Skeletal muscle tissue (tissue), 4 donors: Measurements from ENCODE around the gene RPGRIP1L. TPM values are rescaled to one million over a fixed set of nuclear protein-coding genes. Genes with fewer than 3 reads are reported as not detected.
A peak's percentile ranks its signal among the peaks of the same experiment; 100 is the strongest.

ENCODE experiments used
- H3K27ac ChIP-seq: one replicate; pipeline ENCODE4 v1.7.0; 2013; ENCODE audit warnings: mild to moderate bottlenecking, low read depth, low read length, inconsistent platforms
- H3K27me3 ChIP-seq, 3 donors: one replicate each; pipeline ENCODE4 v1.7.0; 2013; ENCODE audit warnings: low read length in 3 of 3; ENCODE audit not compliant: control insufficient read depth in 3 of 3, insufficient read depth in 3 of 3
- H3K36me3 ChIP-seq, 3 donors: one replicate each; pipeline ENCODE4 v1.7.0; 2013; ENCODE audit warnings: low read length in 3 of 3; ENCODE audit not compliant: control insufficient read depth in 3 of 3, insufficient read depth in 3 of 3
- H3K4me1 ChIP-seq, 3 donors: one replicate each; pipeline ENCODE4 v1.7.0; 2013; ENCODE audit warnings: low read length in 3 of 3, mild to moderate bottlenecking in 3 of 3; ENCODE audit not compliant: control insufficient read depth in 3 of 3, insufficient read depth in 3 of 3
- H3K4me3 ChIP-seq, 3 donors: one replicate each; pipeline ENCODE4 v1.7.0; 2013; ENCODE audit warnings: low read length in 3 of 3
- H3K9ac ChIP-seq, 3 donors: one replicate each; pipeline ENCODE4 v1.7.0; 2013; ENCODE audit warnings: low read length in 3 of 3, mild to moderate bottlenecking in 3 of 3, moderate library complexity in 2 of 3, low read depth in 1 of 3
- H3K9me3 ChIP-seq, 3 donors: one replicate each; pipeline ENCODE4 v1.7.0; 2013; ENCODE audit warnings: low read length in 3 of 3; ENCODE audit not compliant: control insufficient read depth in 3 of 3
- total RNA-seq: library from RNA; depleted of rRNA; stranded (reverse); fragments of >200 nt; gene quantifications from one replicate; pipeline ENCODE4 v1.2.3, GENCODE V29; 2014
- donor health status: Osteomylitis.

RPGRIP1L gene
- total RNA-seq, 1 donor from 2014 or later = 13.6 TPM

- no peak overlapping the region for H3K9ac ChIP-seq
These were observed 36.8 kb downstream of the RPGRIP1L start for GRCh38 chr16:53666786-53667415.

DNA sequence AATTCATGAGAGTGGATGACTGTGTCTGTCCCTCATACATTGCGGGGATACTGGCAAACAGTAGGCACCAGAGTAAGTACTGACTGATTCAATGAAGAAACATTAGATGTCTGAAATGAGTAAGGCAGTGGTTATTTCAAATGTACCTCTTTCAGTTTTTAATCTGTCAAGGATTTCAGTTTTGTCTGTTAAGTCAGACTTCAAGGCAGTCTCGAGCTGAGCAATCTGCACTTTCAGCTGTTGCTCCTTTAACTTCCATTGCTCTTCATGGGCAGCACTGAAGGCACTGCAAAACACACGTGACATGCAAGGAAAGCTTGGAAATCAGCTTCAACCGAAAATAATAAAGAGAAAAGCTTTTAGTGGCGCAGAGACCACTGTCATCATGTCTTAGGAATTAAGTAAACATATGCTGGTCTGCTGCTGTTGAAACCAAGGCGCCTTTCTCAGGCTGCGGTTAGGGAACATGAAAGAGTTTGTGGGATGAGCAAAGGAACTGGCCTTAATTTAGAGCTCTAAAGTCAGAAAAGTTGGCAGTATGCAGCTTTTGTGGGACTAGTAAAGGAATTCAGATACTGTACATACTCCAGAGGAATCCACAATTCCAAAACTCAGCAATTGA lies 38.8 kb downstream of the RPGRIP1L start:
- H3K4me1 ChIP-seq = no peaks in the 10 kb centered on the region
- no peaks in the 10 kb centered on the region for H3K27me3 ChIP-seq
- H3K27ac ChIP-seq = no peak overlapping the region
- no peaks in the 10 kb centered on the region for H3K36me3 ChIP-seq
- H3K9ac ChIP-seq = no peak overlapping the region
- peak overlapping the region in 1 of 3 donors; percentile 24 for H3K4me3 ChIP-seq
- no peaks in the 10 kb centered on the region for H3K9me3 ChIP-seq

More at GRCh38 chr16:53666786-53667415, 36.8 kb downstream of the RPGRIP1L start:
- no peaks in the 10 kb centered on the region for H3K4me1 ChIP-seq
- H3K27me3 ChIP-seq = no peaks in the 10 kb centered on the region
- no peaks in the 10 kb centered on the region for H3K36me3 ChIP-seq
- no peak overlapping the region for H3K27ac ChIP-seq
- H3K4me3 ChIP-seq = no peak overlapping the region
- no peaks in the 10 kb centered on the region for H3K9me3 ChIP-seq

DNA sequence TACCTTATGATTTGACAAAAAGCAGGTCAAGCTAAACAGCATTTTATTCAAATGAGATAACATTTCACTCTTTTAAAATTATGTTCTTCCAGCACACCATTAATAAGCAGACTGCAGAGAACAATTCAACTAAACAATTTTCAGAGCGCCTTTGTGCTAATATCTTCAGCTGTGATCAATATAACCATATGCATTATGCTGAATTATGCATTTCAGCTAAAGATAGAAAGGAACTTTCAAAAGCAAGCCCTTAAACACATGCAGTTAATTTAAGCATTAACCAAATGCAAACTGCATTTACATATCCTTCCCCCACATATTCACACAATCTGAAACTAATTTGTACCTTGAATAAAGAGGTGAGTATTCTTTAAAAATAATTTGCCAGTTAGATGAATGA lies 41.6 kb downstream of the RPGRIP1L start:
- H3K9me3 ChIP-seq = no peaks in the 10 kb centered on the region
- H3K4me3 ChIP-seq = no peak overlapping the region
- no peaks in the 10 kb centered on the region for H3K4me1 ChIP-seq
- H3K27ac ChIP-seq = no peak overlapping the region
- no peaks in the 10 kb centered on the region for H3K27me3 ChIP-seq
- no peaks in the 10 kb centered on the region for H3K36me3 ChIP-seq
- H3K9ac ChIP-seq = no peak overlapping the region

- no peaks in the 10 kb centered on the region for H3K4me1 ChIP-seq
- no peaks in the 10 kb centered on the region for H3K36me3 ChIP-seq
- H3K9ac ChIP-seq = no peak overlapping the region
- no peak overlapping the region for H3K4me3 ChIP-seq
- H3K9me3 ChIP-seq = no peaks in the 10 kb centered on the region
- H3K27me3 ChIP-seq = no peaks in the 10 kb centered on the region
- H3K27ac ChIP-seq = no peak overlapping the region
These were observed 48.7 kb downstream of the RPGRIP1L start for GRCh38 chr16:53654946-53655345.

- H3K4me1 ChIP-seq = no peaks in the 10 kb centered on the region
- no peaks in the 10 kb centered on the region for H3K9me3 ChIP-seq
- H3K27me3 ChIP-seq = no peaks in the 10 kb centered on the region
- H3K4me3 ChIP-seq = no peak overlapping the region
- H3K36me3 ChIP-seq = peaks cover 0 to 1% (median 0%) of the 10 kb centered on the region in 3 donors
- H3K27ac ChIP-seq = no peak overlapping the region
- no peak overlapping the region for H3K9ac ChIP-seq
These were observed 52.3 kb downstream of the RPGRIP1L start for GRCh38 chr16:53651357-53651756.

- H3K4me1 ChIP-seq = no peaks in the 10 kb centered on the region
- H3K27ac ChIP-seq = no peak overlapping the region
- H3K9ac ChIP-seq = no peak overlapping the region
- no peaks in the 10 kb centered on the region for H3K9me3 ChIP-seq
- peaks cover 0 to 2% (median 0%) of the 10 kb centered on the region in 3 donors for H3K36me3 ChIP-seq
- H3K27me3 ChIP-seq = no peaks in the 10 kb centered on the region
- H3K4me3 ChIP-seq = no peak overlapping the region
These were observed 57.2 kb downstream of the RPGRIP1L start for GRCh38 chr16:53646506-53646905.

- no peaks in the 10 kb centered on the region for H3K4me1 ChIP-seq
- H3K9ac ChIP-seq = no peak overlapping the region
- no peaks in the 10 kb centered on the region for H3K27me3 ChIP-seq
- H3K9me3 ChIP-seq = no peaks in the 10 kb centered on the region
- no peak overlapping the region for H3K27ac ChIP-seq
- H3K4me3 ChIP-seq = no peak overlapping the region
- peaks cover 0 to 2% (median 0%) of the 10 kb centered on the region in 3 donors for H3K36me3 ChIP-seq
These were observed 60.2 kb downstream of the RPGRIP1L start for GRCh38 chr16:53643474-53643873.

GRCh38 chr16:53642094-53642493 lies 61.6 kb downstream of the RPGRIP1L start:
- Histone ChIP-seq H3K4me3 (no peak overlapping the region), H3K27me3 (no peaks in the 10 kb centered on the region), H3K4me1 (no peaks in the 10 kb centered on the region), H3K9ac (no peak overlapping the region), H3K36me3 (peaks cover 0 to 2% (median 0%) of the 10 kb centered on the region in 3 donors), H3K9me3 (no peaks in the 10 kb centered on the region), H3K27ac (no peak overlapping the region)

DNA sequence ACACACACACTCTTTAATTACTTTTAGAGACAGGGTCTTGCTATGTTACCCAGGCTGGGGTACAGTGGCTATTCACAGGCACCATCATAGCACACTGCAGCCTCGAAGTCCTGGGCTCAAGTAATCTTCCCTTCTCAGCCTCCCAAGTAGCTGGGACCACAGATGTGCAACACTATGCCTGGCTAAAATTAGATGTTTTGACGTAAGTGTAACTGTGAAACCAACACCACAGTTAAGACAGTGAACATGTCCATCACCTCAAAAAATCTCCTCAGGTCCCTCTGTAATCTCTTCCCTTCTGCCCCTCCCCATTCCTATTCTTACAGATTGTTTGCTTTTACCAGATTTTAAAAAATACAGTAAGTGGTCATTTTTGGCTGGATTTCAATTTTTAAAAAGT lies 66.7 kb downstream of the RPGRIP1L start:
- H3K27me3 ChIP-seq = no peaks in the 10 kb centered on the region
- no peak overlapping the region for H3K4me3 ChIP-seq
- H3K9me3 ChIP-seq = no peaks in the 10 kb centered on the region
- H3K4me1 ChIP-seq = no peaks in the 10 kb centered on the region
- H3K36me3 ChIP-seq = no peaks in the 10 kb centered on the region
- no peak overlapping the region for H3K9ac ChIP-seq
- H3K27ac ChIP-seq = no peak overlapping the region

DNA sequence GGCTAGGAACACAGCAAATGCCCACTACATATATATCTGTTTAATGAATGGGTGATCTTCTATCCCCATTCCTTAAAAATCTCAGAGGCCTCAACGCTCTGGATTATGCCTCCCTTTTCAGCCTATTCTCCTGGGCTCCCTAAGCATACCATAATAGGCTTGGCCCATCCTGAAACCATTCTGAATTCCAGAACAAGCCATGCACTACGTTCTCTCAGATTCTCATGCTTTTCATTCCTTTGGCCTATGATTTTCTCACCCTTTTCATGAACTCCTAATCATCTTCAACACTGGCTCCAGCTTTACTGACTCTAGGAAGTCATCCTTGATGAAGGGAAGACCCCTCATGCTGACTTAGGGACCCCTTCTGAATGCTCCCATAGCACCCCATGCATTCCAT lies 71.1 kb downstream of the RPGRIP1L start:
- Histone ChIP-seq H3K4me3 (no peak overlapping the region), H3K36me3 (no peaks in the 10 kb centered on the region), H3K27ac (no peak overlapping the region), H3K9me3 (no peaks in the 10 kb centered on the region), H3K27me3 (no peaks in the 10 kb centered on the region), H3K4me1 (no peaks in the 10 kb centered on the region), H3K9ac (no peak overlapping the region)
